Measurements from ENCODE around the gene KDR.

KDR gene

GRCh38 chr4:55157559-55158277 is 32.3 kb upstream of the KDR start:
- Histone ChIP-seq H3K4me3 (ENCODE audit: low read depth, low read length, poor library complexity, severe bottlenecking) (no peak overlapping the region), H3K4me2 (ENCODE audit: low read length) (no peak overlapping the region), H4K20me1 (ENCODE audit: insufficient read depth, low read length) (no peaks in the 10 kb centered on the region), H3K9me2 (ENCODE audit: low read depth, low read length) (no peaks in the 10 kb centered on the region), H3K27ac (ENCODE audit: low read depth, low read length, poor library complexity, severe bottlenecking) (no peak overlapping the region), H3K4me1 (ENCODE audit: insufficient read depth, low read length, severe bottlenecking) (no peaks in the 10 kb centered on the region), H3K36me3 (ENCODE audit: insufficient read depth, low read length) (no peaks in the 10 kb centered on the region), H3K9me3 (ENCODE audit: low read length) (no peaks in the 10 kb centered on the region), H3F3A (ENCODE audit: insufficient read depth, low read length) (no peaks in the 10 kb centered on the region), H2AFZ (ENCODE audit: low read length) (no peak overlapping the region), H3K79me2 (ENCODE audit: insufficient read depth, low read length) (no peaks in the 10 kb centered on the region), H3K9ac (ENCODE audit: low read length) (no peak overlapping the region), H3K27me3 (ENCODE audit: insufficient read depth, low read length) (no peaks in the 10 kb centered on the region)
- TF ChIP-seq EZH2 (IDR thresholded peaks at IDR 0.05; ENCODE audit: borderline replicate concordance, low read length) (no peak), CTCF (IDR thresholded peaks at IDR 0.05; ENCODE audit: low read length) (no peak)

GRCh38 chr4:55154933-55155332 is 29.5 kb upstream of the KDR start:
- H3K4me1 ChIP-seq (ENCODE audit: insufficient read depth, low read length, severe bottlenecking) = no peaks in the 10 kb centered on the region
- H3K36me3 ChIP-seq (ENCODE audit: insufficient read depth, low read length) = no peaks in the 10 kb centered on the region
- no peaks in the 10 kb centered on the region for H4K20me1 ChIP-seq (ENCODE audit: insufficient read depth, low read length)
- H3K9me2 ChIP-seq (ENCODE audit: low read depth, low read length) = no peaks in the 10 kb centered on the region
- no peak overlapping the region for H3K4me3 ChIP-seq (ENCODE audit: low read depth, low read length, poor library complexity, severe bottlenecking)
- H3K9me3 ChIP-seq (ENCODE audit: low read length) = no peaks in the 10 kb centered on the region
- no peak overlapping the region for H2AFZ ChIP-seq (ENCODE audit: low read length)
- no peaks in the 10 kb centered on the region for H3F3A ChIP-seq (ENCODE audit: insufficient read depth, low read length)
- no peak overlapping the region for H3K27ac ChIP-seq (ENCODE audit: low read depth, low read length, poor library complexity, severe bottlenecking)
- no peak overlapping the region for H3K9ac ChIP-seq (ENCODE audit: low read length)
- no peak overlapping the region for H3K4me2 ChIP-seq (ENCODE audit: low read length)
- no peak for TF ChIP-seq EZH2 (IDR thresholded peaks at IDR 0.05; ENCODE audit: borderline replicate concordance, low read length)
- no peak for TF ChIP-seq CTCF (IDR thresholded peaks at IDR 0.05; ENCODE audit: low read length)
- no peaks in the 10 kb centered on the region for H3K79me2 ChIP-seq (ENCODE audit: insufficient read depth, low read length)
- no peaks in the 10 kb centered on the region for H3K27me3 ChIP-seq (ENCODE audit: insufficient read depth, low read length)

- TF ChIP-seq EZH2 (IDR thresholded peaks at IDR 0.05; ENCODE audit: borderline replicate concordance, low read length) (no peak), CTCF (IDR thresholded peaks at IDR 0.05; ENCODE audit: low read length) (no peak)
- Histone ChIP-seq H3K79me2 (ENCODE audit: insufficient read depth, low read length) (no peaks in the 10 kb centered on the region), H3K4me2 (ENCODE audit: low read length) (no peak overlapping the region), H3K36me3 (ENCODE audit: insufficient read depth, low read length) (no peaks in the 10 kb centered on the region), H3K4me1 (ENCODE audit: insufficient read depth, low read length, severe bottlenecking) (no peaks in the 10 kb centered on the region), H3K27ac (ENCODE audit: low read depth, low read length, poor library complexity, severe bottlenecking) (no peak overlapping the region), H4K20me1 (ENCODE audit: insufficient read depth, low read length) (no peaks in the 10 kb centered on the region), H3K27me3 (ENCODE audit: insufficient read depth, low read length) (no peaks in the 10 kb centered on the region), H3K9ac (ENCODE audit: low read length) (no peak overlapping the region), H3K9me2 (ENCODE audit: low read depth, low read length) (no peaks in the 10 kb centered on the region), H3K4me3 (ENCODE audit: low read depth, low read length, poor library complexity, severe bottlenecking) (no peak overlapping the region), H3K9me3 (ENCODE audit: low read length) (no peaks in the 10 kb centered on the region), H2AFZ (ENCODE audit: low read length) (no peak overlapping the region), H3F3A (ENCODE audit: insufficient read depth, low read length) (no peaks in the 10 kb centered on the region)
Measured at GRCh38 chr4:55154290-55154880, 29.0 kb upstream of the KDR start.

Measured in OCI-LY1 (cell line).